BJ (cell line): ENCODE data around the gene OXNAD1. TPM values are rescaled to one million over a fixed set of nuclear protein-coding genes. Genes with fewer than 3 reads are reported as not detected.
A peak's percentile ranks its signal among the peaks of the same experiment; 100 is the strongest.

Experiments
- CTCF ChIA-PET: fragments of 350-600 bp; formaldehyde crosslinking; extraction: SDS; loops from one replicate; lab custom pipeline; 2021; ENCODE audit warnings: antibody characterized with exemption, inconsistent platforms; lab: Yijun Ruan, JAX
- POLR2A ChIA-PET: fragments of 300-600 bp; sonication (Branson Sonifier 250); formaldehyde crosslinking; extraction: SDS; loops from one replicate; lab custom pipeline; 2021; ENCODE audit warnings: antibody characterized with exemption; lab: Charles Lee
- DNase-seq: peaks from one replicate; pipeline ENCODE4 v3.0.0-alpha.2; 2011; ENCODE audit warnings: low read depth
- H3K27me3 ChIP-seq: 2 replicates; pipeline ENCODE4 v1.6.0; 2011; ENCODE audit warnings: low read length; ENCODE audit not compliant: control insufficient read depth, insufficient read depth
- H3K36me3 ChIP-seq: 2 replicates; pipeline ENCODE4 v1.5.1; 2011; ENCODE audit warnings: low read length; ENCODE audit not compliant: control insufficient read depth, insufficient read depth
- H3K4me3 ChIP-seq: 2 replicates; pipeline ENCODE4 v1.5.1; 2011; ENCODE audit warnings: low read depth, mild to moderate bottlenecking, control low read depth, low read length
- polyA plus RNA-seq: library from polyadenylated mRNA; depleted of rRNA; stranded (reverse); fragments of >200 nt; gene quantifications from 2 replicates; pipeline ENCODE4 v1.2.3, GENCODE V29; 2011
- TF ChIP-seq, protein P1 (sequence below): IDR thresholded peaks from 2 replicates; pipeline ENCODE4 v1.5.1; 2011; ENCODE audit warnings: low read depth, mild to moderate bottlenecking, control low read depth, inconsistent platforms, low read length, moderate library complexity; ENCODE audit not compliant: insufficient read depth

The OXNAD1 gene
- polyA plus RNA-seq, 1 experiment: 8.9 TPM

DNA sequence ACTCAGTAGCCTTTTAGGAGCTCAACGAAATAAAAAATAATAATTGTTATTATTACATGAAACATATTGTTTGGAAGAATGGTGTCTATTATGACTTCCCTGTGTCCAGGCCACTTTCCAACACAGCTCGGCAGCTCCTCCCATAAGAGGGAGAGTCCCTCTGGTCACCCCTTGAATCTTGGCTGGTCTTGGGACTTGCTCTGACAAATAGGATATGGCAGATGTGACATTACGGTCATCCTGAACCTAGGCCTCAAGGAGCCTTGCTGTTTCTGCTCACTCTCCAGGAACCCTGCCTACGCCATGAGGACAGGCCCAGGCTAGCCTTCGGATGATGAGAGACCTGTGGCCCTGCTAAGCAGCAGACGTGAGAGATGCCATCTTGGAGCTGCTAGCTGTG lies 71.8 kb downstream of the OXNAD1 start:
- TF ChIP-seq, protein P1, sequence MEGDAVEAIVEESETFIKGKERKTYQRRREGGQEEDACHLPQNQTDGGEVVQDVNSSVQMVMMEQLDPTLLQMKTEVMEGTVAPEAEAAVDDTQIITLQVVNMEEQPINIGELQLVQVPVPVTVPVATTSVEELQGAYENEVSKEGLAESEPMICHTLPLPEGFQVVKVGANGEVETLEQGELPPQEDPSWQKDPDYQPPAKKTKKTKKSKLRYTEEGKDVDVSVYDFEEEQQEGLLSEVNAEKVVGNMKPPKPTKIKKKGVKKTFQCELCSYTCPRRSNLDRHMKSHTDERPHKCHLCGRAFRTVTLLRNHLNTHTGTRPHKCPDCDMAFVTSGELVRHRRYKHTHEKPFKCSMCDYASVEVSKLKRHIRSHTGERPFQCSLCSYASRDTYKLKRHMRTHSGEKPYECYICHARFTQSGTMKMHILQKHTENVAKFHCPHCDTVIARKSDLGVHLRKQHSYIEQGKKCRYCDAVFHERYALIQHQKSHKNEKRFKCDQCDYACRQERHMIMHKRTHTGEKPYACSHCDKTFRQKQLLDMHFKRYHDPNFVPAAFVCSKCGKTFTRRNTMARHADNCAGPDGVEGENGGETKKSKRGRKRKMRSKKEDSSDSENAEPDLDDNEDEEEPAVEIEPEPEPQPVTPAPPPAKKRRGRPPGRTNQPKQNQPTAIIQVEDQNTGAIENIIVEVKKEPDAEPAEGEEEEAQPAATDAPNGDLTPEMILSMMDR: no peak
- no peak for DNase-seq
- no peak overlapping the region for H3K4me3 ChIP-seq
- no peaks in the 10 kb centered on the region for H3K27me3 ChIP-seq
- H3K36me3 ChIP-seq: no peaks in the 10 kb centered on the region
- POLR2A ChIA-PET: no interaction called here
- CTCF ChIA-PET: interaction anchor here (2.4 kb wide), 1 partner anchor 180 kb away, joined by 5 read pairs; no protein-coding TSS in a partner anchor

DNA sequence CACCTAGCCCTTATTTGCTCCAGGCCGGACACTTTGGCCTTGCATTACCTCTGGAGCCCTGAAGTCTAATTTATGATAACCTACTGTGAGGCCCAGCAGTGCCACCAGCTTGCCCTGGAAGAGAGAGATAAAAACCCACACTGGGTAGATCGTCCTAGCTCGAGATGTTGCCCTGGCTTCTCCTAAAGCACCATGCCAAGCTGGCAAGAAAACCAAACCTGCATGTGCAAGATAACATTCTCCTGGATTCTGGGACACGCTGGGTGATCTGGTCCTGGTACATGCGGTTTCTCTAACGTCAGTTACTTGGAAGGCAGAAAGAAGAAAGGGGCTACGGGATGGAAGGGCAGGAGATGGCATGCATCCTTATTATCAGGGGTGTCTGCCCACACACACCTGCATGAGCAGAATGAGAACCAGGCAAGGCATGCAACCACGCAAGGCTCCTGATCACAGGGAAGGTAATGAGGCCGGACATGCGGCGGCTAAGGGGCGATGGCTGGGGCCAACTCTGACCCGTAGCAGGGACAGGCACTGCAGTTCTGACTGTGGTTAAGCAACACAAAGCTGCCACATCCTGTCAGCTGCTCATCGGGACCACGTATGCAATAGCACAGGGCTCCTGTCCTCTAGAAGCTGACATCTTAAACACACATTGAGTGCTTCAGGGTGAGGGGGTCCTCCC lies 73.0 kb downstream of the OXNAD1 start:
- Histone ChIP-seq H3K27me3 (no peaks in the 10 kb centered on the region), H3K4me3 (no peak overlapping the region), H3K36me3 (no peaks in the 10 kb centered on the region)
- POLR2A ChIA-PET: no interaction called here
- TF ChIP-seq, protein P1: no peak
- CTCF ChIA-PET: interaction anchor here (0.6 to 2.4 kb wide), 4 partner anchors 13 to 689 kb away, joined by 3 to 5 read pairs (median 4); no protein-coding TSS in a partner anchor
- no peak for DNase-seq

- POLR2A ChIA-PET: no interaction called here
- no peaks in the 10 kb centered on the region for H3K27me3 ChIP-seq
- no peaks in the 10 kb centered on the region for H3K36me3 ChIP-seq
- DNase-seq: peak; percentile 95
- CTCF ChIA-PET: interaction anchor here (1.6 to 2.4 kb wide), 2 partner anchors 14 to 178 kb away, joined by 4 to 5 read pairs; no protein-coding TSS in a partner anchor
- H3K4me3 ChIP-seq: no peak overlapping the region
- TF ChIP-seq, protein P1: no peak
These were observed 74.0 kb downstream of the OXNAD1 start for GRCh38 chr3:16338999-16339398.

GRCh38 chr3:16343101-16343500 lies 78.1 kb downstream of the OXNAD1 start:
- CTCF ChIA-PET: interaction anchor here (1.3 kb wide), 1 partner anchor 173 kb away, joined by 4 read pairs; no protein-coding TSS in a partner anchor
- Histone ChIP-seq H3K36me3 (no peaks in the 10 kb centered on the region), H3K27me3 (no peaks in the 10 kb centered on the region), H3K4me3 (no peak overlapping the region)
- TF ChIP-seq, protein P1: no peak
- DNase-seq: no peak
- POLR2A ChIA-PET: no interaction called here

DNA sequence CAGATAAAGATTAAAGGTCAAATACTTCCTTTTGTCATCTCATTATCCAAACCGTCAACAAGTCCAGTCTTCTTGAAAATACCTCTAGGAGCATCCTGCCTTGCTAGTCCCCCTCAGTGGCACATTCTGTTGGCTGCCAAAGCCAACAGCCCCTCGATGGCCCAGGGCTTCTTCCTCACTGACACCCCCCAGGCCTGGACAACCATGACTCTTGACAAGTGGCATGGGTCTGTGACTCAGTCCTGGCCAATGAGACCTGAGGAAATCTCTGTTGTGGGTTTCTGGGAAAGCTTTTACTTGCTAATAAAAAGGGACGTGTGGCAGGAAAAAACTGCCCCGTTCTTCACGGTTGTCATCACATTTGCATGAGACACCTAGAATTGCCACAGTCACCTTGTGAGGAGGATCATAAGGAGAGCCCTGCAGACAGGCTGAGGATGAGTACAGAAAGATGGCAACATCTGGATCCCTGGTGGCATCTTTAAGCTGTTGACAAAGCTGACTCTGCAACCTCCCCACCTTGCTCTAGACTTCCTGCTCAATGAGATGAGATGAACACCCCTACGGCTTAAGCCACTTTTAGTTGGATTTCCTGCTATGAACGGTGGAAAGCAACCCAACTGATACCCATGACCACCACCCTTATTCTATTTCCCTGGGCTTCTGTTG lies 81.5 kb downstream of the OXNAD1 start:
- ChIA-PET CTCF (interaction anchor here (1.0 kb wide), 1 partner anchor 11 kb away, joined by 3 read pairs; no protein-coding TSS in a partner anchor), POLR2A (no interaction called here)
- no peak for DNase-seq
- Histone ChIP-seq H3K36me3 (peaks cover 2% of the 10 kb centered on the region), H3K27me3 (no peaks in the 10 kb centered on the region), H3K4me3 (no peak overlapping the region)
- TF ChIP-seq, protein P1: no peak
